GM23248 (cell line): Measurements from ENCODE around the gene VGLL3.

Experiments used
- EZH2 ChIP-seq: fragments of 200-600 bp; sonication (generic); IDR thresholded peaks from 2 replicates; pipeline ENCODE4 v1.6.1; 2018; ENCODE audit warnings: antibody characterized with exemption, mild to moderate bottlenecking; ENCODE audit not compliant: insufficient read depth, poor library complexity, severe bottlenecking
- EZH2phosphoT487 ChIP-seq: fragments of 200-600 bp; sonication (generic); IDR thresholded peaks from 2 replicates; pipeline ENCODE4 v1.6.1; 2018; ENCODE audit warnings: antibody characterized with exemption, moderate library complexity, mild to moderate bottlenecking, low read depth; ENCODE audit not compliant: insufficient read depth

DNA sequence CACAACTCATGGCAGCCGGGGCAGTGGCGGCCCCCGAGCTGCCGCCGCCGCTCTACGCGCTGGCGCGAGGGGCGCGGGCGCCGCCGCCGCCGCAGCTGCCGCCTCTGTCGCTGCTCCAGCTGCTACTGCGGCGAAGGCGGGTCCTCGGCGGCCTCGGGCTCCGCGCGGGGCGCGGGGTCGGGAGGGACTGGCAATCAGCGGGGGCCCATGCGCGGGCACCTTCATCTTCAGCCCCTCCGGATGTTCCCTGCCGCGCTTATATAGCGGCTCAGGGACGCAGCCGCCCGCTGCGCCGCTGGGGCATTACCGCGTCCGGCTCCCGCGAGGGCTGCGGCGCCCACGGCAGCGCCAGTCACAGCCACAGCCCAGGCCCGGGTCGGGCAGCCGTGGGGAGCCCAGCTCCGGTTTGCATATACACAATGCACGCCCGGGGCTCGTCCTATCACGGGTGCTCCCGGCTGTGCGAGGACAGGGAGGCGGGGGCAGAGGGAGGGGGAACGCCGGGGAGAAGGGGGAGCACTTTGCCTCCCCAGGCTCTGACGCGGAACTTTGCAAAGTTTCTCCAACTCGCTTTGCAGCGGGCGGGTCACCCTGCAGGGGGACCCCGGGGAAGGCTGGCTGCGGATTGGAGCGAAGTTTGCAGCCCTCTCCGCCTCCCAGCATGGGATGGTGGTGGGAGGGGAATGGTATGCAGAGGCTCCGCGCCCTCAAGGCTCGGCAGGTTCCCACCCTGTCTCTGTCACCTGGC, at the start of gene VGLL3:
- TF ChIP-seq EZH2 (no peak), EZH2phosphoT487 (no peak)
